Parathyroid adenoma (tissue), 2 donors: ENCODE measurements around the gene FLRT1.

Experiments used
- H2AFZ ChIP-seq: fragments of 300-600 bp; sonication (generic); one replicate; pipeline ENCODE4 v1.7.0; 2017; ENCODE audit warnings: antibody characterized with exemption, mild to moderate bottlenecking
- H3K27ac ChIP-seq: fragments of 300-600 bp; sonication (generic); one replicate; pipeline ENCODE4 v1.7.0; 2017
- H3K27me3 ChIP-seq: fragments of 300-600 bp; sonication (generic); one replicate; pipeline ENCODE4 v1.7.0; 2017; ENCODE audit warnings: low read length; ENCODE audit not compliant: control insufficient read depth, insufficient read depth
- H3K36me3 ChIP-seq: fragments of 300-600 bp; sonication (generic); one replicate; pipeline ENCODE4 v1.7.0; 2017; ENCODE audit warnings: low read length; ENCODE audit not compliant: control insufficient read depth, insufficient read depth
- H3K4me1 ChIP-seq: fragments of 300-600 bp; sonication (generic); one replicate; pipeline ENCODE4 v1.7.0; 2017; ENCODE audit warnings: control low read depth
- H3K4me2 ChIP-seq: fragments of 300-600 bp; sonication (generic); one replicate; pipeline ENCODE4 v1.7.0; 2017; ENCODE audit warnings: low read length
- H3K4me3 ChIP-seq: fragments of 300-600 bp; sonication (generic); one replicate; pipeline ENCODE4 v1.7.0; 2017; ENCODE audit warnings: low read depth, low read length
- H3K79me2 ChIP-seq: fragments of 300-600 bp; sonication (generic); one replicate; pipeline ENCODE4 v1.7.0; 2017; ENCODE audit warnings: control low read depth
- H3K9ac ChIP-seq: fragments of 300-600 bp; sonication (generic); one replicate; pipeline ENCODE4 v1.7.0; 2017; ENCODE audit warnings: mild to moderate bottlenecking
- H3K9me3 ChIP-seq: fragments of 300-600 bp; sonication (generic); one replicate; pipeline ENCODE4 v1.7.0; 2017; ENCODE audit warnings: low read length; ENCODE audit not compliant: control insufficient read depth
- CTCF ChIP-seq: fragments of 300-600 bp; sonication (generic); IDR thresholded peaks from one replicate; pipeline ENCODE4 v1.7.0; 2017; ENCODE audit warnings: antibody characterized with exemption, mild to moderate bottlenecking
- donor health status: primary hyperparathyroidism.

Gene FLRT1

DNA sequence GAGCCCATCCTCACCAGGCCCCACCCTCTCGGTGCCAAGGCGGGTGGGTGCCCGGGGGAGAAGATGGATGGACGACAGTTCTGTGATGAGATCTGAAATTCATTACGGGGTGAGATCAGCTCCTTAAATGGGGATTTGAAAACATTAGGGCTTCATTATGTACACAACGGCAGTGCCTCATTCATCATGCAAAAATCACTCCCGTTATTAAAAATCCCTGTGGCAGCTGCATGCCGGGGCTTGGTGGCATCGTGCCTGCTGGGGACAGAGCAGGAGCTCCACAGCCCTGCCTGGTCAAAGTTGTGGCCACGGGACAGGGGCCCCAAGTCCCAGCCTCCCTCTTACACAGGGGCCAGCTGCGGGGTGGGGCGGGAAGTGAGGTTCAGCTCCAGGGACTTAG is 29.3 kb upstream of the FLRT1 start:
- Histone ChIP-seq H3K4me2 (no peak overlapping the region), H3K4me1 (no peaks in the 10 kb centered on the region), H3K4me3 (no peak overlapping the region), H3K27ac (no peak overlapping the region), H3K27me3 (no peaks in the 10 kb centered on the region), H2AFZ (no peak overlapping the region), H3K36me3 (no peaks in the 10 kb centered on the region), H3K9ac (no peak overlapping the region), H3K79me2 (no peaks in the 10 kb centered on the region), H3K9me3 (no peaks in the 10 kb centered on the region)
- TF ChIP-seq CTCF: no peak

GRCh38 chr11:64007160-64007628 is 28.5 kb upstream of the FLRT1 start:
- no peaks in the 10 kb centered on the region for H3K36me3 ChIP-seq
- H3K4me1 ChIP-seq: no peaks in the 10 kb centered on the region
- H3K9ac ChIP-seq: no peak overlapping the region
- H3K79me2 ChIP-seq: no peaks in the 10 kb centered on the region
- TF ChIP-seq CTCF: no peak
- no peak overlapping the region for H3K27ac ChIP-seq
- peak overlapping the region; percentile 61 for H3K4me2 ChIP-seq
- no peak overlapping the region for H2AFZ ChIP-seq
- peak overlapping the region; percentile 25 for H3K4me3 ChIP-seq
- no peaks in the 10 kb centered on the region for H3K27me3 ChIP-seq
- H3K9me3 ChIP-seq: no peaks in the 10 kb centered on the region

- Histone ChIP-seq H3K9ac (no peak overlapping the region), H2AFZ (peak overlapping the region; percentile 77), H3K4me3 (peak overlapping the region; percentile 25), H3K36me3 (no peaks in the 10 kb centered on the region), H3K9me3 (no peaks in the 10 kb centered on the region), H3K27ac (peak overlapping the region; percentile 24), H3K4me1 (no peaks in the 10 kb centered on the region), H3K4me2 (peak overlapping the region; percentile 61), H3K27me3 (no peaks in the 10 kb centered on the region), H3K79me2 (no peaks in the 10 kb centered on the region)
- peak; percentile 7 for TF ChIP-seq CTCF
These were observed 28.0 kb upstream of the FLRT1 start for GRCh38 chr11:64007629-64008282.

DNA sequence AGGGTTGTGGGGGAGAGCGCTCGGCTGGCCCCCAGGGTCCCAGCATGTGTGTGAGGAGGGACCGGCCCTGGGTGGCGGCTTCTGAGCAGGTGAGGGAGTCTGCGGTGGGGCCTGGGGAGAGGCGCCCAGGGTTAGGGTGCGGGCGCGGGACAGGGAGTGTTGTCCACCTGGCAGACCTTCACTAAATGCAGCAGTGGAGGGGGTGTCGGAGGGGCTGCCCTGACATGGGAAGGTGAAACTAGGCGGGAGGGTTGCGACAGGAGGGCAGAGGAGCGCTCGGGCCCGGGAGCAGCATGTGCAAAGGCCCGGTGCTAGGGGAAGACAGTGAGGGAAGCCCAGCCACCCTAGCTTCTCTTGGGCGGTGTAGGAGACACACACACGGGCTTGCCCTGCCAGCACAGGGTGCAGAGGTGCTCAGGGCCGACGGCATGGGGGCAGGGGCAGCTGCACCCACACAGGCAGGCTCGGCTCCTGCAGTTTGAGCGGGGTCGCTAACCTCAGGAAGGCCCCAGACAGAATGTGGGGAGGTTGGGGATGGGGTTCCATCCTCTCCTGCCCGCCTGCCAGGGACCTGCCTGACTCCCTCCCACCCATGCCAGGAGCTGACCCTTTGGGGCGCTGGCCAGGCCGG is 27.3 kb upstream of the FLRT1 start:
- no peaks in the 10 kb centered on the region for H3K4me1 ChIP-seq
- no peaks in the 10 kb centered on the region for H3K27me3 ChIP-seq
- H3K27ac ChIP-seq: no peak overlapping the region
- H3K4me2 ChIP-seq: peak overlapping the region; percentile 61
- no peak overlapping the region for H3K9ac ChIP-seq
- no peaks in the 10 kb centered on the region for H3K9me3 ChIP-seq
- no peaks in the 10 kb centered on the region for H3K79me2 ChIP-seq
- H3K36me3 ChIP-seq: no peaks in the 10 kb centered on the region
- no peak overlapping the region for H3K4me3 ChIP-seq
- TF ChIP-seq CTCF: no peak
- no peak overlapping the region for H2AFZ ChIP-seq
